ENCODE measurements around the gene FBXO17. TPM values are rescaled to one million over a fixed set of nuclear protein-coding genes. Genes with fewer than 3 reads are reported as not detected.
"Not testable (repeated sequence)": the region's sequence is repeated elsewhere in the genome, so short reads cannot be mapped to it uniquely, and the experiment has no call there.

FBXO17 gene
- polyA plus RNA-seq, 2 of the 4 experiments (the other 2 are of a cell fraction): 68.1 to 112 TPM

- TF ChIP-seq RFX5 (IDR thresholded peaks at IDR 0.05) (no peak), TFCP2L1 (CRISPR knock-in tag; IDR thresholded peaks at IDR 0.05) (no peak)
These were observed 4.6 kb downstream of the FBXO17 start (continued) for GRCh38 chr19:38970664-38971532.

GRCh38 chr19:38966149-38966548 lies 9.4 kb downstream of the FBXO17 start:
- ChIA-PET CTCF (interaction anchor here (0.6 to 23.4 kb wide), 9 partner anchors 9 to 221 kb away, joined by 3 to 344 read pairs (median 4); partner anchors contain the start of gene FBXO17), POLR2A (interaction anchor here (1.7 kb wide), 1 partner anchor 9 kb away, joined by 6 read pairs; the partner anchor contains the start of gene FBXO17)
- H3K27ac ChIP-seq; H3K9me3 ChIP-seq; ATAC-seq; H3K4me3 ChIP-seq; FAIRE-seq; H3K4me2 ChIP-seq; DNase-seq (ENCODE audit: low read depth in 1 of 2, low spot score in 1 of 2): not testable (repeated sequence)
- peaks cover 30% of the 10 kb centered on the region for H3K4me1 ChIP-seq
- WGBS (ENCODE audit: missing lambda C conversion rate): 93% methylated on average over 5 of the region's 5 CpGs

- TF ChIP-seq GATA3 (IDR thresholded peaks at IDR 0.05; ENCODE audit: borderline replicate concordance) (no peak), KDM5A (IDR thresholded peaks at IDR 0.05) (no peak), HOXA7 (CRISPR knock-in tag; IDR thresholded peaks at IDR 0.05) (0 out of 2 replicates have a peak, but pooled peaks have one; percentile 34), HMGXB4 (CRISPR knock-in tag; IDR thresholded peaks at IDR 0.05; ENCODE audit: borderline replicate concordance) (no peak), RARB (CRISPR knock-in tag; IDR thresholded peaks at IDR 0.05) (no peak), HOXB13 (CRISPR knock-in tag; IDR thresholded peaks at IDR 0.05; ENCODE audit: low read depth) (no peak)
- H3K4me3 ChIP-seq: no peak overlapping the region
- FAIRE-seq: no peak
- H3K4me1 ChIP-seq: peaks cover 21% of the 10 kb centered on the region
- no peaks in the 10 kb centered on the region for H3K9me3 ChIP-seq
- WGBS (ENCODE audit: missing lambda C conversion rate): 86% methylated on average over 2 of the region's 2 CpGs
- POLR2A ChIA-PET: interaction anchor here (1.0 kb wide), 1 partner anchor 10 kb away, joined by 3 read pairs; the partner anchor contains the start of gene FBXO17
- no peak for ATAC-seq
- H3K4me2 ChIP-seq: no peak overlapping the region
- H3K27ac ChIP-seq: no peak overlapping the region
- DNase-seq (ENCODE audit: low read depth in 1 of 2, low spot score in 1 of 2): no peak
- CTCF ChIA-PET: interaction anchor here (1.2 to 23.4 kb wide), 5 partner anchors 8 to 431 kb away, joined by 3 to 344 read pairs (median 7); partner anchors contain the start of gene FBXO17
These were observed 10.8 kb downstream of the FBXO17 start for GRCh38 chr19:38964738-38965137.

GRCh38 chr19:38959618-38960017 lies 15.9 kb downstream of the FBXO17 start:
- Histone ChIP-seq H3K9me3 (no peaks in the 10 kb centered on the region), H3K4me1 (peaks cover 11% of the 10 kb centered on the region), H3K4me2 (no peak overlapping the region), H3K4me3 (no peak overlapping the region), H3K27ac (no peak overlapping the region)
- DNase-seq (ENCODE audit: low read depth in 1 of 2, low spot score in 1 of 2) (no peak), FAIRE-seq (peak; percentile 13), ATAC-seq (no peak)
- CTCF ChIA-PET: interaction anchor here (0.6 to 23.4 kb wide), 19 partner anchors 8 to 421 kb away, joined by 3 to 344 read pairs (median 5); partner anchors contain the start of genes FBXO17, MRPS12 and SARS2
- 86% methylated on average over 5 of the region's 5 CpGs for WGBS (ENCODE audit: missing lambda C conversion rate)
- TF ChIP-seq NPAS2 (CRISPR knock-in tag; IDR thresholded peaks at IDR 0.05; ENCODE audit: borderline replicate concordance): no peak
- TF ChIP-seq BCL3 (IDR thresholded peaks at IDR 0.05): no peak
- TF ChIP-seq SMC3 (IDR thresholded peaks at IDR 0.05): no peak
- no peak for TF ChIP-seq EHMT2 (IDR thresholded peaks at IDR 0.05; ENCODE audit: low read depth)
- POLR2A ChIA-PET: interaction anchor here (0.8 kb wide), 1 partner anchor 29 kb away, joined by 3 read pairs; the partner anchor contains the start of genes MRPS12 and SARS2
